RPMI7951 (cell line): ENCODE results near the gene SMARCAL1. TPM values are rescaled to one million over a fixed set of nuclear protein-coding genes. Genes with fewer than 3 reads are reported as not detected.
A peak's percentile ranks its signal among the peaks of the same experiment; 100 is the strongest.

Experiments used
- DNase-seq: peaks from one replicate; pipeline ENCODE4 v3.0.0-alpha.2; 2012; ENCODE audit warnings: low read depth
- total RNA-seq: library from RNA; depleted of rRNA; stranded (reverse); fragments of >200 nt; shearing (Covaris generic); gene quantifications from 2 replicates; pipeline ENCODE4 v1.2.3, GENCODE V29; 2014

The SMARCAL1 gene
- total RNA-seq, 1 experiment from 2014 or later, result 9.3 TPM

DNA sequence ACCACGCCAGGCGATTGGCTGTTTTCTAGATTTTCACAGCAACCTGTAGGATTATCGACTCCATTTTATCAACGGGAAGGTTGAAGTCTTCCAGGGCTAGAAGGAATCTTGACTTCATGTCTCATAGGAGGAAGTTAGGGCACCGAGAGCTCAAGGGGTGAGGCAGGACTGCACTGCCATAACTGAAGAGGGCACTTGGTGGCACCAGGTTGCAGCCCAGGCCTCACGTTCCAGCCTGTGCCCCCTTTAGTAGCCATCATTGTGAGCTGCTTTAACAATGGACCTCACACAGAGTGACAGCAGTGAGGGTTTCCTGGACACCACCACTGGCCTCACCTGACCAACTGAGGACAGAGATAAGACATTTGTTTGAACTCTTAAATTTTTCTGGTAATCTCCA is 63.5 kb downstream of the SMARCAL1 start:
- DNase-seq, result no peak

DNA sequence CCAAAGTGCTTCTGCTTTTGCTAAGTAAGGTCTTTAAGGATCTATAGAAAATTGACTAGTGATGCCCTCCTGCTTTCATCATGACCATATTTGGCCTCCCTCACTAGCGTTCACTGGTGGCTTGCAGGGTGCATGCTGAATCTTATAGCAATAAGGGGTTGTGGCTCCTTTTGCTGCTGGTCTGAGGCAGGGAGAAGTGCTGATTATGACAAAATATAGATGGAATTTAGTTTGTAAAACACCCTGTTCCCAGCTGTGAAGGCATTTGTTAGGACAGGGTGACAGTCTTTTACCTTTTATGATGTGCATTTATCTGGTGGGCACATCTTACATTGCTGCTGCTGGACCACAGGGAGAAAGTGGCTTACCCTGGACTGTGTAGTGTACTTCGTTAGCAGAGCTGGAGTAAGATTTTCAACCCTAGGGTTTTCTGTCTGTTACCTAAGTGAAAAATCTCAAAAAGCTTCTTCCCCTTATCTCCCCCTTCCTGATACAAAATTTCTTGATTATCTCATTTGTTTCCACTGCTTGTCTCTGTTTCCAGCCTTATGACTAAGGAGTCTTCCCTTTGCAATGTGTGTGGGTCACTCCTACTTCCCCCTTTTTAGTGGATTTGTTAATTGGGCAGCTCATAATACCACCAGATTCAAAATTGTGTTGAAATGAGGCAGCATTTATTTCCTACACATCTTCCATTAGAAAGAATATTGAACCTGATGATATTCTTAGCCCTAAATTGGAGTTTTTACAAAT is 65.2 kb downstream of the SMARCAL1 start:
- no peak for DNase-seq

DNA sequence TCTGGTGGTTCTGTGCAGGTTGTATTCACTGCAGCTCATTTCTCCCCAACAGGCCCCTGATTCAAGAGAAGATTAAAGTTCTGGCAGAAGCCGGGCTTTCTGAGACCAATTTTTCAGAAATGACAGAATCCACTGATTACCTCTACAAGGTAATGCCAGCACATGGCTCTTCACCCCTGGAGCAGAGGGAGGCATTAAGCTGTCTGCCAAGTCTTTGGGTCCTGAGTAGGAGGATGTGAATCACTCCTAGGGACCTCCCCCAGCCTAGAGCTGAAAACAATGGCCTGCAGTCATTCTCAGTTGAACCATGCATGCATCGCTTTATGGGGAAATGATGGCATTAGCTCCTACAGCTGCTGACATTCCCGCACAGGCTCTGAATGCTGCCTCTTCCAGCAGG is 65.9 kb downstream of the SMARCAL1 start:
- DNase-seq, result peak; percentile 90

DNA sequence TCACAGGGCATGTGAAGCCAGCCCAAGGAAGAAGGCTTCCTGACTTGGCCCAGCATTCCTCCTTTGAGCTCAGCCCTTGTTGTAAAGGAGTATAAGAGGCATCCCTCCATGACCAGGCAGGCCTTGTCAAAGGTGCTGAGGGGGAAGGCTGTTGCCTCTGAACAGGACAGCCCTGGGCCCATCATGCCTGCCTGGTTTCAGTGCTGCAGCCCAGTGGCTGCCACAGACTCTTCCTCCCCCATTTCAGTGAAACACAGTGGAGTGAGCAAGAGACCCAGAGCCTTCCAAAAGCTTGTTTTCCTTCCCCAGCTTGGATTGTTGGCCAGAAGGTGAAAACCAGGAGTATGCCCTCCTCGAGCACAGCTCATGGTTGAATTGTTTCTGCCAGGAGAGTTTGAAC is 66.5 kb downstream of the SMARCAL1 start:
- no peak for DNase-seq

DNA sequence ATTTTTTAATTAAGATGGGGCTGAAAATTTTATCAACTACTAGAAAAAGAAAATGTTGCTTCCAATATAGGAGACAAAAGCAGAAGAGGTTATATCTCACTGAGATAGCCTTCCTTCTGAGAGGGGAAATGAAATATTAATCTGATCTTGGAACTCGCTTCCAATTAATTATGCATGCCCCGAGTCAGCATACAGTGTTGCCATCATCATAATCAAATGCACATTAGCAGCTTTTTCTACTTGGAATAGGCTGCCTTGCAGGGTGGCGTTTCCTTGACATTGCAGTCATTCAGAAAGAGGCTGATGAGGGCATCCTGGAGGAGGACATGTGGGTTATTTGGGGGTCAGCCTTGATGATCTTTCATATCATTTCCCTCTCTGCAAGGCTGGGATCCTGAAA is 67.9 kb downstream of the SMARCAL1 start:
- no peak for DNase-seq

DNA sequence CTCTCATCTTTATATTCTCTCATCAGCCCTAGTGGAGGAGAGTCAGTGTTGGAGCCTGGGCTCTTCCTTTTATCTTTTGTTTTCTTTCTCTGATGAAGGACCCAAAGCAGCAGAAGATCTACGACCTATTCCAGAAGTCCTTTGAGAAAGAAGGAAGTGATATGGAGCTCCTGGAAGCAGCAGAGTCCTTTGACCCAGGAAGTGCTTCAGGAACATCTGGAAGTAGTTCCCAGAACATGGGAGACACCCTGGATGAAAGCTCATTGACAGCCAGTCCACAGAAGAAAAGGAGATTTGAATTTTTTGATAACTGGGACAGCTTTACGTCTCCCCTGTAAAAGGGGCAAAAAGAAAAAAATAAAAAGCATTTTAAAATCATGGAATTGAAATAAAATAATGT is 70.4 kb downstream of the SMARCAL1 start:
- no peak for DNase-seq

DNA sequence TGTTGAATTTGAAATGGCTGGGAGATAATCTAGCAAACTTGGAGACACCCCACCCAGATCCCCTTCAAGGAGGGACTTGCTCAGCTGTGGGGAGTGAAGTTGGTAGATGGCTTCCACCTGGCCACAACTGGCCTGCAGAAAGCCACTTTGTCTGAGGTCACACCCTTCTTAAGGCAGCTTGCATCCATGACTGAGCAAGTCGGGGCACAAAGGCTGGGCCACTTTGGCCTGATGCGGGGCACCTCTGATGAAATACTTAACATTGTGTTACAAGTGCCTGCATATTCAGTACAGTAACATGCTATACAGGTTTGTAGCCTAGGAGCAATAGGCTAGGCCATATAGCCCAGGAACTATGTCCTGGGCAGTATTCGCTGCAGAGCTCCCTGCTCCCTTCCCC is 73.0 kb downstream of the SMARCAL1 start:
- no peak for DNase-seq

DNA sequence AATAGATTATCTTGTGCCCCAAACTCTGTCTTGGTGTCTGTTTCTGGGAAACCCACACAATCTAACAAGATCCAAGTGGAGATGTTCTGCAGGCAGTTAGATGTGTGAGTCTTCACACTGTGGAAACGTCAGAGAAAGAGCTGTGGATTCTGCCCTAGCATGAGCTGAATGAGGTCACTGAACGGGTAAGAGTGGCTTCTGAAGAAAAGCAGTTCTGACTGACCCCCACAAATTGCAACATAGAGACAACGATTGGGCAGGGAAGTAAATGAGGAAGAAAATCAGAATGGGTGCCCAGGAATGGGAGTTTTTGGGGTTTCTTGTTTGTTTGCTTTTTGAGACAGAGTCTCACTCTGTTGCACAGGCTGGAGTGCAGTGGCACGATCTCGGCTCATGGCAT is 73.5 kb downstream of the SMARCAL1 start:
- DNase-seq, result no peak

DNA sequence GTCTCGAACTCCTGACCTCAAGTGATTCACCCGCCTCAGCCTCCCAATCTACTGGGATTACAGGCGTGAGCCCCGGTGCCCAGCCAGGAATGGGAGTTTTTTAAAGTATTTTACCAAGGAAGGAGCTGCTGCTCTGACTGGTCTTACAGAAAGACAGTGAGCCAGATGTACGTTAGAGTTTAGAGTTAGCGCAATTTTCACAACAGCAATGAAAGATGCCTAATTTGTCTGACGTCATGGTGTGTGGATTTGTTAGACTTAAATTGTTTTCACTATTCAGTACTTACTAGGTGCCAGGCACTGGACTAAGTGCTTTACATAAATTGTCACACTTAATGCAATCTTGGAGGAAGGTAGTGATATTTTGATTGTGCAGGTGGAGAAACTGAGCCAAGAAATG is 74.0 kb downstream of the SMARCAL1 start:
- DNase-seq, result no peak

DNA sequence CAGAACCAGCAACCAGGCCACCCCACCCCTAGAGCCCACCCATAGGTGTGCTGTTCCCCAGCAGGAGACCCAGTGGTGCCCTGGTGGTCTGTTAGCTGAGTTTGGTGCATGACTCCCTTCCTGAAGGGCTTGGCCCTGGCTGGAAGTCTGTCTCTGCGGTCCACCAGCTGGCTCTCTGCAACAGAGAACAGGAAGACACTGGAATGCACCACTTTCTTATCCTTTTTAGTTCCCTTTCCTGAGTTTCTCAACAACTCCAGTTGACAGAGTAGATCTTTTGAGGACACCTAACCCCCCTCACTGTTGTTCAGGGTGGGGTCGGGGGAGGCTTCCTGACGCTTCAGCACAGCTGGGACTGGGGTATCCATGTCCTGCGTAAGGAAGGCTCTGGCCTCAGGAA is 74.4 kb downstream of the SMARCAL1 start:
- no peak for DNase-seq

DNA sequence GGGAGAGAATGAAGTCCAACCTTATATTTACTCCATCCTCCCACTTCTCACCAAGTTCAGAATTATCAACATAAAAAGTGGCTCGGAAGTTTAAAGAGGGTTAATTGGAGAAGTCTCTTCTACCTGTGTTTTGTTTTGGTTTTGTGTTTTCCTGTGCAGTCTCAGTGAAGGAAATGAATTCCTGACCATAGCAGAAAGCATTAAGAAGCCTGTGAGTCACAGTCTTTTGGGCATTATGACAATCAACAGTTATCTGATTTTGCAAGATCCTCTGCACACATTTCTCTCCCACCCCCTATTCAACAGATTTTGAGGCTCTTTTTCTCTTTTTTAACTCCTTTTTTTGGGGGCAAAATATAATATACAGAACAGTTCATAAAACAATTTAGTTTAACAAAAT is 77.8 kb downstream of the SMARCAL1 start:
- peak; percentile 71 for DNase-seq

DNA sequence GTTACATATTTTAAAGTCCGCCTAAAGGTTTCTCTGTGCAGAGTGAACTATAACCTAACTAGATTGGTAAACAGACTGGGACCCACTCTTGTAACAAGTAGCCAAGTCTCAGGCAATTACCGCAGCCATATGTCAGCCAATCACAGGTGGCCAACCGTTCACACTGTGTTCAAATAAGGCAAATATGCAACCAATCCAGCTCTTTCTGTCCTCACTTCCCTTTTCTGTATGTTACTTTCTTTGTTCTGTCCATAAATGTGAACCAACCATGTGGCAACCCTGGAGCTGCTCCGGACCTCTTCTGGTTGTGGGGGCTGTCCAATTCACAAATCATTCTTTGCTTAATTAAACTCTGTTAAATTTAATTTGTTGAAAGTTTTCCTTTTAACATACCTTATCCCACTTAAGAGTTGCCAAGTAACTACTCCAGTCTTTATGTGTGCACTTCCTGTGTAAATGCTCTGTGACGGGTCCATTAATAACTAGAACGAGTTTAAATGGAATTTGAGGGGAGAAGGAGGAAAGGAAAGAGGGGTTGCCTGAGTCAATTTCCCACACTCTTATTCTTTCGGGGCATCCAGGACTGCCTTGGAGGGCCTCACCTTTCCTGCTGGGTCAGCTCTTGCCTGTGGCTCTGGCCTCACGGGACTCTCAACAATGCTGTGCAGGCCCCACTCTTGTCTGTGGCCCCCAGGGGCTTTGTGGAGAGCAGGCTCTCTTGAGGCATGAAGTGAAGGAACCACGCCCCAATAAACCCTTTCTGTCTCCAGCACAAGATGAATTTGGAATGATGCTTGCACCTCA is 79.7 kb downstream of the SMARCAL1 start:
- no peak for DNase-seq

DNA sequence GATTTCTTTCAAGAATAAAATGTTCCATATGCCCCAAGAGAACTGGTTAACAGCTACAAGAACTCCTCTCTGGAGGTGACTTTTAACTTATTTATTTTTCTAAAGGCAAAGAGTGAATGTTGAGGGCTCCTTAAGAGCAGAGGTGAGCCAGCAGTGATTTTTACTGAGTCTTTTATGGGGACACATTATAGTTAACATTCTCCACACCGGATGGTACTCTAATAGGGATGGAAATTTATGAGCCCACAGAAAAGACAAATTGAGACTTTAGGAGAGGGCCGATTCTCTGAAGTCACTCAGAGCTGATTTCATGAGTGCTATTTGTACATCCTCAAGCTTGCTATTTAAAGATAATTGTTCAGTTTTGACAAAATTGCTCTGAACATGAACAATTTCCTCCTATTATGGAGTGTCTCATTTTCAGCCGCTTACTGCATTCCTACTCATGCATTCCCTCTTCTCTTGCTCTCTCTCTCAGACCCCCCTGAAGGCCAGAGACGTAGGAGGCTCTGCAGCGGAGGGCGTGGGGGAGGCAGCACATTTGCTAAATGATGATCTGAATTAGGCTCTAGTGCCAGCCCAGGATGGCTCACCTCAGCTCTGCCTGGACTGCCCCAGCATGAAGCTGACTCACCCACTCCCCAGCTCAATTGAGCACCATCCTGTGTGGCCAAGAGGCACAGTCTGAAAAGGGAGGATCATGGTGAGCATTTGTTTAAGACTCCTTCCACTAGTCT is 80.5 kb downstream of the SMARCAL1 start:
- DNase-seq, result peak; percentile 86

DNA sequence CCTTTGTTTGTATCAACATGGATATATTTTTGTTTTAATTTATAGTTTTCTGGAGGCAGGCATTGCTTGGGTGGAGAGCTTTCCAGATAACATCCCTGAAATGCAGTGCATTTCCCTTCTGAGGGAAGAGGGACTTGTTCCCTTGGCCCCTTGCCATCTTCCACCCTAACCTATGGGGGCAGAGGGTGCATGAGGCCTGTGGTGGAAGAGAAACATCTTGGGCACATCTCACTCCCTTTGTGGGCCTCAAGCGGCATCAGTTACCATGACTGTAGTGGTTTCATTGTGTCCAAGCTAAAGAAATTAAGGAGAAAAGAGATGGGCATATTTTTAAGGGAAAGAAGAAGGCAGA is 81.0 kb downstream of the SMARCAL1 start:
- DNase-seq, result no peak

DNA sequence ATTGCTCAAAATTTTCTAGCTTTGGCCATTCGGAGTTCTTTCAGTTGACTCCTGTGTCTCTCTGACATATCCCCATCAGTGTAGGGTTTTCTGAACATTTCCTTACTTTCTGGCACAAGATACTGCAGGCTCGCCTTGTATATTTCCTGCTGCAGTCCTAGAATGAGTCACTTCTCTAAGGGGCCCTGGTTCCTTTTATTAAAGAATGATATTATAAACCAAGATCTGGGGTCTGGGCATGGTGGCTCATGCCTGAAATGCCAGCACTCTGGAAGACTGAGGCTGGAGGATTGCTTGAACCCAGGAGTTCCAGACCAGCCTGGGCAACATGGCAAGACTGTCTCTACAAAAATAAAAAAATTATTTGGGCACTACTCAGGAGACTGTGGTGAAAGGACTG is 83.4 kb downstream of the SMARCAL1 start:
- peak; percentile 51 for DNase-seq

DNA sequence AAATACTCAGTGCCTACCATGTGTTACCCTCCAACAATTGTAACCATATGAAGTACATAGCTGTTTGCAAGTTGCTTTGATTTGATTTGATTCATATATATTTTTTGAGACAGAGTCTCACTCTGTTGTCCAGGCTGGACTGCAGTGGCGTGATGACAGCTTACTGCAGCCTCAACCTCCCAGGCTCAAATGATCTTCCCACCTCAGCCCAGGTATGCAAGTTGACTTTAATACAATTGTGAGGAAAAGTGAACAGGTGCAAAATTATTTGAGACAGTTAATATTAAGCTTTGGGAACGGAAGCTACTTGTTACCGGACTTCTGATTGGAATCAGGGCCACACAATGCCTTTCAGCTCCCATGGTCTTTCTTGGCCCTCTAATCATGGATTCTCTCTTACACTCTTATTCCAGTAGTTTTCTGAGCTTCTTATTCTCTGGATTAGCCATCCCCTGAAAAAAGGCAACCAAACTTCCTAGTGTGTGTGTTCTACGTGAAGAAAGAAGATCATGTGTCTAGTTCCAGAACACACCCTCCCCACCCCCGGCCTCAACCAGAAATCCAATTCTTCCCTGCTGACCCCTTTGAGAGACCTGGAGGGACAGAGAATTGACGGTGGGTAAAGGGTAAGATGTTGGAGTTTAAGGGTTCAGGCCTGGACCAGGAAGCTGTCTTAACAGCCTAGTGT is 85.2 kb downstream of the SMARCAL1 start:
- DNase-seq, result no peak

DNA sequence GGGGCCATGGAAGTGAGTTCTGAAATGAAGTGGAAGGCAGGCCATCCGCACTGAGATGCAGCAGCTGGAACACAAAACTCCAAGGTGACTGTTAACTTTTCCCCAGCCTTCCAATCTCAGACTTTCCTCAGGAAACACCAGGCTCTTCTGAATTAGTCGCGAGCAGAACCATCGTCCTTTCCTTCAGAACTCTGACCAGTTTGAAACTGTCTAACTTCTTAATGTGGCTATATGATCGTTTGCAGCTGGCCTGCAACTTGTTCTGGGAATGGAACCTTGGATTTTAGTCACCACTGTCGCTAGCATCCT is 85.7 kb downstream of the SMARCAL1 start:
- no peak for DNase-seq

DNA sequence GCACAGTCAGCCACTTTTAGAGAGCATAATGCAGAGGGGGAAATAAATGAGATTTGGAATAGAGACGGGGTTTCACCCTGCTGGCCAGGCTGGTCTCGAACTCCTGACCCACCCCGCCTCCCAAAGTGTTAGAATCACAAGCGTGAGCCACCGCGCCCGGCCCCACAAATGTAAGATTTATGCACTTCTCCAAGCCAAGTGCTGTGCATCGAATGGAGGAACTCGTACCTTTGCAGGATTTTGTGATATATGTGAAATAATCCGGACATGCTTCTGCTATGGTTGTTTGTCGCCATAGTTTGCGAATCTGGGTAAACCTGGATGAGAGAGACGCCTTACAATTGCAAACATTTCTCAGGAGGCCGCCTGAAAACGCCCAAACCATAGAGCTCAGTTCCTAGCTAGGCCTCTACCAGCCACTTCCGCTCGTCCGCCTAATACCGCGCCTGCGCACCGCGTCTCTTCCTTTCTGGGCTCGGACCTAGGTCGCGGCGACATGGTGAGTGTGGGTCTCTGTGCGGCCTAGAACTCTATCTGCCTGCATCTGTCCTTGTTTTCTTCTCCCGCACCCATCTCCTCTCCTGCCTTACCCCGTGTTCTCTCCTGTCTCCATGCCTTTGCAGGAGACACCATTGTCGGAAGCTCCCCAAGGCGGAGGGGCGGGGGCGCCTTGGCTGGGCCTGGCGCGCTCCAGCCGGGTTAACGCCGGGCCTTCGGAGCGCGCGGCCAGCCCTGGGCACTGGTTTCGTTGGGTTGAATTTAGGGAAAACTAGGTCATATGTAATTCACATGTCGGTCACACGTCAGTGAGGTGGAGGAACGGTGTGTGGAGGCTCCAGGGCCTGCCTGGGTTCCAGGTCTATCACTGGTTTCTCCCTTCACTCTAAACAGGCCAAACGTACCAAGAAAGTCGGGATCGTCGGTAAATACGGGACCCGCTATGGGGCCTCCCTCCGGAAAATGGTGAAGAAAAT is 86.4 kb downstream of the SMARCAL1 start, which contains the start of gene RPL37A:
Gene RPL37A, plus strand, starts transcription at position 466 of the 974 bp plus-strand sequence. Its CDS starts 31 bp downstream, at position 497.
- peak; percentile 96 for DNase-seq

DNA sequence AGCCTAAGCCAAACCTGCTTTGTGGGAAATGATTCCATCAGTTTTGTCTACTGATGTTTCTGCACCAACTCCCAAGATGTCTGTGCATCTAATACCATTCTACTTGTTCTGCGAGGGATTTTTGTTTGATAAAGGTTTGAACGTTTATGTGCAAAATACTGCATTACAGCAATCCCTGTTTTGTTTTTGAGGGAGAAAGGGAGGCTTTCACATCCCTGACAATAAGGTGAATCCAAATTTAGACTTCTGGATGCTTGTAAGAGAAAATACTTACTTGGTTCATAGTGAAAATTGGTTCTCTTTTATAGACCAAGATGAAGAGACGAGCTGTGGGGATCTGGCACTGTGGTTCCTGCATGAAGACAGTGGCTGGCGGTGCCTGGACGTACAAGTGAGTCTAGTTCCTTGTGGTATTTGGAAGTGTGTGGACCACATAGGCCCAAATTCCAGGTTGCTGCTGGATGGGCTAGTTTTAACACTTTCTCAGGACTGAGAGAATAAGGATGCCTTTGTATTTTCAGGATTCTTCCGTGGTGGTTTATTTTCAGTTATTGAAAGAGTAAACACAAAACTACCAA is 87.4 kb downstream of the SMARCAL1 start:
- DNase-seq, result no peak

DNA sequence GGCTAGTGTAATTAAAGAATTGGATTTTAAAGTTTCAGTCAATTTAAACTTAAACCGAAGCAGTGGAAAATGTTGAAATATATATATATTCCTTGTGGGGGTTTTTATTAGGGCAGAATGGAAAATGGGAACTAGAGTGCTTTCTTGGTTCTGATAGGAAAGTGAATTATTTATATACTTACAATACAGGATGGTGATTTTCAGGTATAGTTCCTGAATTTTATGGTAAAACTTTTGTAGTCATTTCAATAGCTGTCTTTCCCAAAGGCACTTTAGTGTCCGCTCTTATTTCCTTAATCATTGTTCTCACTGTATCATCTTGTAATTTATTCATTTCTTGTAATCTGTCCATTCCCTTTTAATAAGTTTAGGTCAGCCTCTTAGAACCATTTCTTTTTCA is 88.3 kb downstream of the SMARCAL1 start:
- DNase-seq, result no peak

DNA sequence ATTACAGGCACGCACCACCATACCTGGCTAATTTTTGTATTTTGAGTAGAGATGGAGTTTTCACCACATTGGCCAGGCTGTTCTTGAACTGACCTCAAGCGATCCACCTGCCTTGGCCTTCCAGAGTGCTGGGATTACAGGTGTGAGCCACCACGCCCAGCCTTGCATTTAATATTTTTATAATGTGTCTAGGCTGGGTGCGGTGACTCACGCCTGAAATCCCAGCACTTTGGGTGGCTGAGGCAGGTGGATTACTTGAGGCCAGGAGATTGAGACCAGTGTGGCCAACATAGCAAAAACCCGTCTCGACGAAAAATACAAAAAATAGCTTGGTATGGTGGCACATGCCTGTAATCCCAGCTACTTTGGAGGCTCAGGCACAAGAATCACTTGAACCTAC is 89.6 kb downstream of the SMARCAL1 start:
- DNase-seq, result no peak
